ENCODE data around the gene CDHR1. TPM values are rescaled to one million over a fixed set of nuclear protein-coding genes. Genes with fewer than 3 reads are reported as not detected.

CDHR1 gene
- total and polyA plus RNA-seq, 2 of the 8 experiments (the other 6 are each of a cell fraction or from before 2014, with no cell fraction given) = 3.9 to 10.5 TPM

DNA sequence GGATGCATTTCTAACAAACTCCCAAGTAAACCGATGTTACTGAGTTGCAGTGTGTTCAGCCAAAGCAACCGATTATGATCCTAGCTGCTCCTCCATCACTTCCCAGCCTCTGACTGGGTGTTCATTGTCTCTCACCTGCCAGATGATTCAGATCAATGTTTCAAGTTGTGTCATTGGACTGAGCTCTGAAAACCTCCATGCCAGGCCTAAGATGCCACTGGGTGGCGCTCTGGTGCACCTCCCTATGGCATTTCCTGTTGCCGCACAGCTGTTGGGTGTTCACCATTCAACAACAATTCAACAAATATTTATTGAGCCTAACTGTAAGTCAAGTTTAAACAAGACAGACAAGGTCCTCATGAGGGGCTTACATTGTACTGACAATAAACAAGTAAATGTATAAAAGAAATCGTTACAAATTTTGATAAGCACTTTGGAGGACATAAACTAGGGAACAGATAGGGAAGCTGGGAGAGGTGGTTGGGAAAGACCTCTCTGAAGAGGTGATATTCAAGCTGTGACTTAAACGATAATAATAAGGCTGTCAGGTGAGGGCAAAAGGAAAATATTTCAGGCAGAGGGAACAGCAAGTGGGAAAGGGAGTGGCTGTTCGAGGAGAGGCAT is 73.3 kb downstream of the CDHR1 start (continued):
- no peak for TF ChIP-seq SAP30 (IDR thresholded peaks at IDR 0.05; ENCODE audit: insufficient read depth, insufficient replicate concordance, low read length)
- TF ChIP-seq YY1 (IDR thresholded peaks at IDR 0.05; ENCODE audit: low read depth, low read length) = peak; percentile 57; the same call in 1 of the 2 replicates

Measured in H1 (cell line).